HepG2 (cell line): ENCODE measurements around the gene GLB1L. TPM values are rescaled to one million over a fixed set of nuclear protein-coding genes. Genes with fewer than 3 reads are reported as not detected.
A peak's percentile ranks its signal among the peaks of the same experiment; 100 is the strongest.

Experiments used
- ARHGAP35 ChIP-seq: sonication (generic); formaldehyde crosslinking; IDR thresholded peaks from 2 replicates; pipeline ENCODE4 v1.9.0; 2022; ENCODE audit warnings: mild to moderate bottlenecking, inconsistent platforms, moderate library complexity, missing genetic modification reagents, borderline replicate concordance
- CHD4 ChIP-seq: fragments of 200-600 bp; sonication (generic); IDR thresholded peaks from 2 replicates; pipeline ENCODE4 v1.7.0; 2017; ENCODE audit warnings: mild to moderate bottlenecking, low read length, borderline replicate concordance
- CREB1 ChIP-seq, 2 experiments: fragments of 450-650 bp in 1 of 2; IDR thresholded peaks; 2 replicates each; pipeline ENCODE4 v1.6.1; 2016 to 2017; ENCODE audit warnings: control low read depth in 1 of 2, mild to moderate bottlenecking in 1 of 2, missing compliant biosample characterization in 1 of 2, missing genetic modification characterization in 1 of 2
- GTF2F1 ChIP-seq: fragments of 150-350 bp; IDR thresholded peaks from 2 replicates; pipeline ENCODE4 v1.6.1; 2014; ENCODE audit warnings: low read length
- KLF16 ChIP-seq, 2 experiments: sonication (generic) in 1 of 2; formaldehyde crosslinking in 1 of 2; IDR thresholded peaks; 2 replicates each; pipeline versions ENCODE4 v1.6.1 to v1.8.0; 2016 to 2023; ENCODE audit warnings: missing genetic modification reagents in 2 of 2, missing compliant biosample characterization in 1 of 2
- LCORL ChIP-seq, 2 experiments: fragments of 450-650 bp in 1 of 2; sonication (generic) in 1 of 2; formaldehyde crosslinking in 1 of 2; IDR thresholded peaks; 2 replicates each; pipeline versions ENCODE4 v1.5.0 to v1.6.1; 2017 to 2020; ENCODE audit warnings: antibody characterized with exemption in 1 of 2, missing genetic modification reagents in 1 of 2
- MXD4 ChIP-seq: IDR thresholded peaks from 2 replicates; pipeline ENCODE4 v1.6.1; 2016; ENCODE audit warnings: mild to moderate bottlenecking, missing biosample characterization, missing genetic modification reagents
- NBN ChIP-seq: fragments of 450-650 bp; conservative IDR thresholded peaks from 2 replicates; pipeline ENCODE4 v1.6.1; 2017
- PHB2 ChIP-seq: fragments of 450-650 bp; IDR thresholded peaks from 2 replicates; pipeline ENCODE4 v1.6.1; 2018; ENCODE audit not compliant: partially characterized antibody
- PHF21A ChIP-seq: sonication (generic); formaldehyde crosslinking; IDR thresholded peaks from 2 replicates; pipeline ENCODE4 v1.5.0; 2020; ENCODE audit warnings: mild to moderate bottlenecking, missing genetic modification reagents
- PHF8 ChIP-seq: sonication (generic); formaldehyde crosslinking; IDR thresholded peaks from 2 replicates; pipeline ENCODE4 v1.5.0; 2020; ENCODE audit warnings: missing genetic modification reagents
- REPIN1 ChIP-seq: sonication (generic); formaldehyde crosslinking; IDR thresholded peaks from 2 replicates; pipeline ENCODE4 v1.8.0; 2022; ENCODE audit warnings: missing genetic modification reagents, low read depth, mild to moderate bottlenecking, borderline replicate concordance
- SOX6 ChIP-seq, 2 experiments: fragments of 450-650 bp in 1 of 2; sonication (generic) in 1 of 2; formaldehyde crosslinking in 1 of 2; IDR thresholded peaks; 2 replicates each; pipeline versions ENCODE4 v1.4.0 to v1.6.1; 2017 to 2020; ENCODE audit warnings: antibody characterized with exemption in 1 of 2, mild to moderate bottlenecking in 1 of 2, missing genetic modification reagents in 1 of 2
- ZKSCAN8 ChIP-seq: IDR thresholded peaks from 2 replicates; pipeline ENCODE4 v1.6.1; 2016; ENCODE audit warnings: borderline replicate concordance, missing genetic modification reagents, missing compliant biosample characterization
- ZNF24 ChIP-seq: fragments of 450-650 bp; IDR thresholded peaks from 2 replicates; pipeline ENCODE4 v1.6.1; 2017; ENCODE audit warnings: antibody characterized with exemption, mild to moderate bottlenecking
- ZNF484 ChIP-seq: sonication (generic); formaldehyde crosslinking; IDR thresholded peaks from 2 replicates; pipeline ENCODE4 v1.5.1; 2020; ENCODE audit warnings: mild to moderate bottlenecking, low read depth, missing genetic modification reagents, borderline replicate concordance
- ZNF775 ChIP-seq: sonication (generic); formaldehyde crosslinking; IDR thresholded peaks from 2 replicates; pipeline ENCODE4 v1.4.0; 2020; ENCODE audit warnings: missing genetic modification reagents, mild to moderate bottlenecking, moderate library complexity, borderline replicate concordance
- ZSCAN22 ChIP-seq: sonication (generic); formaldehyde crosslinking; IDR thresholded peaks from 2 replicates; pipeline ENCODE4 v1.4.0; 2020; ENCODE audit warnings: mild to moderate bottlenecking, missing genetic modification reagents
- polyA plus RNA-seq, 8 experiments: library from polyadenylated mRNA; depleted of rRNA in 3 of 8; stranded (reverse) in 7 of 8; unstranded in 1 of 8; fragments of >200 nt; fragmentation: Illumina TruSeq in 4 of 8; extraction: Trizol in 4 of 8; gene quantifications; 2 replicates each; pipeline versions ENCODE4 v1.2.1 to v1.2.3, GENCODE V29; 2011 to 2016; ENCODE audit warnings: low read depth in 4 of 8, missing spikeins in 1 of 8, mixed read lengths in 1 of 8; ENCODE audit not compliant: insufficient read depth in 1 of 8
- total RNA-seq, 5 experiments: library from RNA; depleted of rRNA; stranded (reverse); fragments of >200 nt; fragmentation: Illumina TruSeq; extraction: Trizol; gene quantifications; 2 replicates each; pipeline ENCODE4 v1.2.3, GENCODE V29; 2016; ENCODE audit warnings: low read depth in 1 of 5
- TF ChIP-seq, protein P1 (sequence below): sonication (generic); formaldehyde crosslinking; IDR thresholded peaks from 2 replicates; pipeline ENCODE4 v1.4.0; 2020; ENCODE audit warnings: mild to moderate bottlenecking, missing genetic modification reagents, borderline replicate concordance
- TF ChIP-seq, protein P2 (sequence below): sonication (generic); formaldehyde crosslinking; IDR thresholded peaks from 2 replicates; pipeline ENCODE4 v1.9.0; 2022; ENCODE audit warnings: missing genetic modification reagents, mild to moderate bottlenecking, borderline replicate concordance
- TF ChIP-seq, protein P3 (sequence below): IDR thresholded peaks from 2 replicates; pipeline ENCODE4 v1.6.1; 2016; ENCODE audit warnings: low read depth, borderline replicate concordance

The GLB1L gene
- total and polyA plus RNA-seq, 2 of the 13 experiments (the other 11 are each of a cell fraction or from before 2014, with no cell fraction given) = 6.8 to 7.3 TPM

DNA sequence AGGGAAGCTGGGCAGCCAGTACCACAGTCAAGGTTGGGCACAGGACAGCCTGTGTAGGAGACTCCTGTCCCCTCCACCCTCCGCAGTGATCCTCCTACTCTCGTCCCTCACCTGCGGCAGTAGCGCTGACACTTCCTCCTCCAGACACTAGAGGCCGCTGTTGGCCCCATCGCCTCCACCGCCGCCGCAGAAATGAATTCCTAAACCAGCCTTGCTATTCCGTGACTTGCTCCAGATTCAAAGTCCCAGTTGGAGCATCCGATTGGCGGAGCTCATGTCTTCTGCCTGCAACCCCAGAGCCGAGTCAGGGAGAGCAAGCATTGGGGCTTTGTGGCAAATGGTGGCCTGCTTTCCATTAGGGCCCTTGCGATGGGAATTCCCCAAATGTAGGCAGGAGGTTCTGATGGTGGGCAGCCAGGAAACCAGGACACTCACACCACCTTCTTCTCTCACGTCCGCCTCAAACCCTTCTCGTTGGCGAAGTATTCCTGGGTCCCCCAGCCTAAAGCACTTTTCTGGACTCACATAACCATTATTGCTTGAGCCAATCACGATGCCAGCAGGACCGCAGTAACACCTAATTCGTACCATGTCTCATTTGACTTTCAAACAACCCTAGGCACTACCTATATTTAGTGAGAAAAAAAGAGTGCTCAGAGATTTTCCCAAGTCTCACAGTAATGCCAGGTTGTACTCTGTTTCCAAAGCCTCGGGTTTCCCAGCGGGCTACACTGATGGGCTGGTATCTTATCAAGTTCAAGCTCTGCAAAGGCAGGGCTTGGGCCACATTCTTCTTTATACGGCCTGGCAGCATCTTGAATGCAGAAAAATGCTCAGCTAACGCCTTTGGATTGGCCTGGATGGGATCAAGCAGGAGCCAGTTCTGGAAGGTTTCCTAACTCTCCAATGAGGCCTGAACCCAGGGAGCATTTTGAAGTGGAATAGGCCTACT is 32.7 kb upstream of the GLB1L start (continued):
- TF ChIP-seq ARHGAP35 = peak; percentile 69; the same call in 1 of the 2 replicates
- no peak for TF ChIP-seq SOX6 (IDR thresholded peaks at IDR 0.05)
- TF ChIP-seq SOX6 (CRISPR knock-in tag; IDR thresholded peaks at IDR 0.05) = peak; percentile 50
- peak; percentile 26; the same call in 1 of the 2 replicates for TF ChIP-seq ZKSCAN8 (CRISPR knock-in tag)
- peak in 1 of 2 experiments; percentile 72; a peak in 1 of 4 replicates for TF ChIP-seq KLF16 (CRISPR knock-in tag; IDR thresholded peaks at IDR 0.05)
- TF ChIP-seq CHD4 = no peak
- no peak for TF ChIP-seq LCORL (IDR thresholded peaks at IDR 0.05)
- TF ChIP-seq LCORL (CRISPR knock-in tag; IDR thresholded peaks at IDR 0.05) = peak; percentile 71; the same call in 1 of the 2 replicates
- TF ChIP-seq ZNF775 (CRISPR knock-in tag) = 0 out of 2 replicates have a peak, but pooled peaks have one; percentile 61
- no peak for TF ChIP-seq PHB2
- TF ChIP-seq REPIN1 = peak; percentile 29; the same call in 1 of the 2 replicates
- peak; percentile 35; the same call in 1 of the 2 replicates for TF ChIP-seq PHF21A (CRISPR knock-in tag)
- TF ChIP-seq CREB1 (IDR thresholded peaks at IDR 0.05) = no peak
- 0 out of 2 replicates have a peak, but pooled peaks have one; percentile 6 for TF ChIP-seq CREB1 (CRISPR knock-in tag; IDR thresholded peaks at IDR 0.05)
- TF ChIP-seq ZSCAN22 = 0 out of 2 replicates have a peak, but pooled peaks have one; percentile 33
- TF ChIP-seq, protein P1, sequence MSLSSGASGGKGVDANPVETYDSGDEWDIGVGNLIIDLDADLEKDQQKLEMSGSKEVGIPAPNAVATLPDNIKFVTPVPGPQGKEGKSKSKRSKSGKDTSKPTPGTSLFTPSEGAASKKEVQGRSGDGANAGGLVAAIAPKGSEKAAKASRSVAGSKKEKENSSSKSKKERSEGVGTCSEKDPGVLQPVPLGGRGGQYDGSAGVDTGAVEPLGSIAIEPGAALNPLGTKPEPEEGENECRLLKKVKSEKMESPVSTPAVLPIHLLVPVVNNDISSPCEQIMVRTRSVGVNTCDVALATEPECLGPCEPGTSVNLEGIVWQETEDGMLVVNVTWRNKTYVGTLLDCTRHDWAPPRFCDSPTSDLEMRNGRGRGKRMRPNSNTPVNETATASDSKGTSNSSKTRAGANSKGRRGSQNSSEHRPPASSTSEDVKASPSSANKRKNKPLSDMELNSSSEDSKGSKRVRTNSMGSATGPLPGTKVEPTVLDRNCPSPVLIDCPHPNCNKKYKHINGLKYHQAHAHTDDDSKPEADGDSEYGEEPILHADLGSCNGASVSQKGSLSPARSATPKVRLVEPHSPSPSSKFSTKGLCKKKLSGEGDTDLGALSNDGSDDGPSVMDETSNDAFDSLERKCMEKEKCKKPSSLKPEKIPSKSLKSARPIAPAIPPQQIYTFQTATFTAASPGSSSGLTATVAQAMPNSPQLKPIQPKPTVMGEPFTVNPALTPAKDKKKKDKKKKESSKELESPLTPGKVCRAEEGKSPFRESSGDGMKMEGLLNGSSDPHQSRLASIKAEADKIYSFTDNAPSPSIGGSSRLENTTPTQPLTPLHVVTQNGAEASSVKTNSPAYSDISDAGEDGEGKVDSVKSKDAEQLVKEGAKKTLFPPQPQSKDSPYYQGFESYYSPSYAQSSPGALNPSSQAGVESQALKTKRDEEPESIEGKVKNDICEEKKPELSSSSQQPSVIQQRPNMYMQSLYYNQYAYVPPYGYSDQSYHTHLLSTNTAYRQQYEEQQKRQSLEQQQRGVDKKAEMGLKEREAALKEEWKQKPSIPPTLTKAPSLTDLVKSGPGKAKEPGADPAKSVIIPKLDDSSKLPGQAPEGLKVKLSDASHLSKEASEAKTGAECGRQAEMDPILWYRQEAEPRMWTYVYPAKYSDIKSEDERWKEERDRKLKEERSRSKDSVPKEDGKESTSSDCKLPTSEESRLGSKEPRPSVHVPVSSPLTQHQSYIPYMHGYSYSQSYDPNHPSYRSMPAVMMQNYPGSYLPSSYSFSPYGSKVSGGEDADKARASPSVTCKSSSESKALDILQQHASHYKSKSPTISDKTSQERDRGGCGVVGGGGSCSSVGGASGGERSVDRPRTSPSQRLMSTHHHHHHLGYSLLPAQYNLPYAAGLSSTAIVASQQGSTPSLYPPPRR (CRISPR knock-in tag) = no peak; the same call in 1 of the 2 replicates
- TF ChIP-seq GTF2F1 = no peak
- TF ChIP-seq NBN = no peak
- TF ChIP-seq, protein P2, sequence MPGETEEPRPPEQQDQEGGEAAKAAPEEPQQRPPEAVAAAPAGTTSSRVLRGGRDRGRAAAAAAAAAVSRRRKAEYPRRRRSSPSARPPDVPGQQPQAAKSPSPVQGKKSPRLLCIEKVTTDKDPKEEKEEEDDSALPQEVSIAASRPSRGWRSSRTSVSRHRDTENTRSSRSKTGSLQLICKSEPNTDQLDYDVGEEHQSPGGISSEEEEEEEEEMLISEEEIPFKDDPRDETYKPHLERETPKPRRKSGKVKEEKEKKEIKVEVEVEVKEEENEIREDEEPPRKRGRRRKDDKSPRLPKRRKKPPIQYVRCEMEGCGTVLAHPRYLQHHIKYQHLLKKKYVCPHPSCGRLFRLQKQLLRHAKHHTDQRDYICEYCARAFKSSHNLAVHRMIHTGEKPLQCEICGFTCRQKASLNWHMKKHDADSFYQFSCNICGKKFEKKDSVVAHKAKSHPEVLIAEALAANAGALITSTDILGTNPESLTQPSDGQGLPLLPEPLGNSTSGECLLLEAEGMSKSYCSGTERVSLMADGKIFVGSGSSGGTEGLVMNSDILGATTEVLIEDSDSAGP (CRISPR knock-in tag) = peak; percentile 66; the same call in 1 of the 2 replicates
- no peak for TF ChIP-seq MXD4 (CRISPR knock-in tag)
- TF ChIP-seq, protein P3, sequence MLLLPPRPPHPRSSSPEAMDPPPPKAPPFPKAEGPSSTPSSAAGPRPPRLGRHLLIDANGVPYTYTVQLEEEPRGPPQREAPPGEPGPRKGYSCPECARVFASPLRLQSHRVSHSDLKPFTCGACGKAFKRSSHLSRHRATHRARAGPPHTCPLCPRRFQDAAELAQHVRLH (CRISPR knock-in tag) = peak; percentile 72; the same call in 1 of the 2 replicates
- peak; percentile 30; the same call in 1 of the 2 replicates for TF ChIP-seq PHF8
- no peak for TF ChIP-seq ZNF484 (CRISPR knock-in tag)
- no peak for TF ChIP-seq ZNF24
